VCaP (cell line): ENCODE results near the gene STYXL2.

Experiments used
- H3K27ac ChIP-seq: fragments of 450-650 bp; 2 replicates; pipeline ENCODE4 v1.5.1; 2017
- CTCF ChIP-seq: fragments of 450-650 bp; conservative IDR thresholded peaks from 2 replicates; pipeline ENCODE4 v1.5.1; 2017; ENCODE audit warnings: mild to moderate bottlenecking, moderate library complexity

The STYXL2 gene

GRCh38 chr1:167119696-167120095, 25.8 kb downstream of the STYXL2 start:
- TF ChIP-seq CTCF, result no peak

DNA sequence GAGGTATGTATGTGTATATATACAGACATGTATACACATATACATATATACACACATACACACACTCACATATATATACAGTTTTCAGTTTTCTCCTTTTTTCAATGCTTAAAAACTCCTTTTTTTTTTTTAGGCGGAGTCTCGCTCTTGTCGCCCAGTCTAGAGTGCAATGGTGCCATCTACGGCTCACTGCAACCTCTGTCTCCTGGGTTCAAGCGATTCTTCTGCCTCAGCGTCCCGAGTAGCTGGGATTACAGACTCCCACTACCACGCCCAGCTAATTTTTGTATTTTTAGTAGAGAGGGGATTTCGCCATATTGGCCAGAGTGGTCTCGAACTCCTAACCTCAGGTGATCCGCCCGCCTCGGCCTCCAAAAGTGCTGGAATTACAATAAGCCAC, 27.0 kb downstream of the STYXL2 start:
- no peak for TF ChIP-seq CTCF
- H3K27ac ChIP-seq, result 0 out of 2 replicates have a peak overlapping the region, but pooled peaks have one; percentile 35

More at GRCh38 chr1:167119696-167120095, 25.8 kb downstream of the STYXL2 start:
- H3K27ac ChIP-seq, result no peak overlapping the region

DNA sequence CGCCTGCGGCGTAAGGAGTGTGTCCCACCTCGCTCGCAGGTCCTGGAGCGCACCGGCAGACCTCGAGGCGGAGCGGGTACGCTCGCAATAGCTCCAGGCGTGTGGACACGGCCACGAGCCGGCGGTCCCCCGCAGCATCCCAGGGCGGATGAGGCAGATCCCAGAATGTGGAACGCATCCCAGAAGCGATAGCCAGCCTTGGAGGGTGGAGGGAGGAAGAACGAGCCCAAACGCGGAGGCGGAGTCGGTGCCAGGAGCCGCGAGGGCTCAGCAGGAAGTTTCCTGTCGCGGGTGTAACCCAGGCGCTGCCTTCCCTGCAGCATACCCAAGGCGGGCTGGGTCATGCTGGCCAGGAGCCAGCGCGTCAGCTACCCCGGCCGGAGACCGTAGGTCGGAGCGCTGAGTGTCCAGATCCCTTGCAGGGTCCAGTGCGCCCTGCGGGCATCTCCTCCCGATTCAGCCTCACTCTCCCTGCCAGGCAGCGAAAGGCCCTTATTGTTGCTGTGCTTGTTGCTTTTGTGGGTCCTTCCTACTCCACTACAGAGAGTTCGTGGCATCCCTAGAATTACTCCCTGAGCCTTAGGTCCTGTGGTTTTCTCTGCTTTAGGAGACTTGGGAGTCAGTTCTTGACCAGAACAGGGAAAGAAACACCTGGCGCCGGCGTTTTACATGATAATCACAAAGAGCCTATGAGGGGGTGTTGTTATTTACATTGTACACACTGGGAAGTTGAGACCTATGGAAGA, 27.7 kb downstream of the STYXL2 start:
- TF ChIP-seq CTCF, result no peak
- peak overlapping the region; percentile 35; the same call in 1 of the 2 replicates for H3K27ac ChIP-seq

GRCh38 chr1:167122121-167122480, 28.2 kb downstream of the STYXL2 start:
- no peak for TF ChIP-seq CTCF
- H3K27ac ChIP-seq, result no peak overlapping the region

DNA sequence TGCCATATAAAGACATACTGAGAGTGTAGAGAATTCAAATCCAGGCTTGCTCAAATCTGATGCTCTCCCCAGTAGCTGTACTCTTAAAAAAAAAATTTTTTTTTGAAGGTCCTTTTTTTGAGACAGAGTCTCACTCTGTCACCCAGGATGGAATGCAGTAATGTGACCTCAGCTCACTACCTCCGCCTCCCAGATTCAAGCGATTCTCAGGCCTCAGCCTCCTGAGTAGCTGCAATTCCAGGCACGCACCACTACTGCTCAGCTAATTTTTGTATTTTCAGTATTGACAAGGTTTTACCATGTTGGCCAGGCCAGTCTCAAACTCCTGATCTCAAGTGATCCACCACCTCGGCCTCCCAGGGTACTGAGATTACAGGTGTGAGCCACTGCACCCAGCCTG, 28.7 kb downstream of the STYXL2 start:
- H3K27ac ChIP-seq, result no peak overlapping the region
- no peak for TF ChIP-seq CTCF

DNA sequence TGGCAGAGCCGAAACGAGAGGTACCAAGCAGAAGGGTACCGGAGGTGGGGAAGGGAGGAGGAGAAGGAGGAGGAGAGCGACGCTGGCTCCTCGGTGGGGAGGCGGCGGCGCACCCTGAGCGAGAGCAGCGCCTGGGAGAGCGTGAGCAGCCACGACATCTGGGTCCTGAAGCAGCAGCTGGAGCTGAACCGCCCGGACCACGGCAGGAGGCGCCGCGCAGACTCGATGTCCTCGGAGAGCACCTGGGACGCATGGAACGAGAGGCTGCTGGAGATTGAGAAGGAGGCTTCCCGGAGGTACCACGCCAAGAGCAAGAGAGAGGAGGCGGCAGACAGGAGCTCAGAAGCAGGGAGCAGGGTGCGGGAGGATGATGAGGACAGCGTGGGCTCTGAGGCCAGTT, 32.4 kb downstream of the STYXL2 start:
- no peak overlapping the region for H3K27ac ChIP-seq
- no peak for TF ChIP-seq CTCF

GRCh38 chr1:167126811-167127210, 32.9 kb downstream of the STYXL2 start:
- TF ChIP-seq CTCF, result no peak
- H3K27ac ChIP-seq, result no peak overlapping the region
